Activated CD8-positive, alpha-beta memory T cell treated with anti-CD3 and anti-CD28 coated beads, Interleukin-2, amount 50 U/mL, for 48 hours (primary cell): Measurements from ENCODE around the gene SOX18.
A peak's percentile ranks its signal among the peaks of the same experiment; 100 is the strongest.

Source experiments
- DNase-seq: peaks from one replicate; pipeline ENCODE4 v3.0.0-alpha.2; 2020

Gene SOX18

GRCh38 chr20:64067733-64068307 lies 18.4 kb upstream of the SOX18 start:
- no peak for DNase-seq

GRCh38 chr20:64067005-64067632 lies 17.7 kb upstream of the SOX18 start:
- no peak for DNase-seq

DNA sequence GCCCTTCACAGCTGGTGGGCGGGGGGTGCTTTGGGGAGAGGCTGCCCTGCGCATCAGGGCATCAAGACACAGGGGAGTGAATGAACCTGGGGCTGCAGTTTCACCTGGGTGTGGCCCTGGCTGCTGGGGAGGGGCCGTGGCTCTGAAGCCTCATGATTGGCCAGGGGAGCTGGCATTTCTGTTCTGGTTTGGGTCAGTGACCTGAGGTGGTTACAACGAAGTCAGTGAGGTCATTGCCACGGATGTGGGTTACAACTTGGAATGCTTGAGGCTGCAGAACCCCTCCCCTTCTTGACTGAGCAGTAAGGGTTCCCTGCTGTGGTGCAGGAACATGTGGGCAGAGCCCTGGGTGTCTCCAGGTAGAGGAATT lies 16.5 kb upstream of the SOX18 start:
- DNase-seq, result no peak

- DNase-seq, result no peak
Observed at GRCh38 chr20:64065062-64065973, 15.9 kb upstream of the SOX18 start.

DNA sequence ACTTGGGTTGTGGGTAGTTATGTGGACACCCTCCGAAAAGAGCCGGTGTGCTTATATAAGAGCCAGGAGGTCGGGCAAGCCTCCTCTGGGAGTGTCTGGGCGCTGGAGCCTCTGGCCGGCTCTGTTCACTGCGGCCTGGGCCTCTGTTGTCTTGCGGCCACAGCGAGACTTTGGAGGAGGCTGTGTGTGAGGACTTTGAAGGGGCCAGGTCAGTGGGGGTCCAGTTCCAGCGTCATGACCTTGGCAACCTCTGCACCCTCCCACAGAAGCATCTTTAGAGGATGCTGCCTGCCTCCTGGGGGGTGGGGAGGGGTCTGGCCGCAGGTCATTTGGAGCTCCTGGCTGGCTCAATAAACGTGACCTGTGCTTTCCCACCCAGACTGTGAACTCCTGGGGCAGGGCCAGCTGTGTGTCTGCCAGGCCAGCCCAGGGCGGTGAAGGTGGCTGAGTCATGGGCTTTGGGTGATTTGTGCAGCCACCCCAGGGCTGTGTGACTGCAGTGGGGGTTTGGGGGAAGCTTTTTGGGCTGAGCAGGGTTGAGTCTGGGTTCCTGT lies 14.8 kb upstream of the SOX18 start:
- DNase-seq, result no peak

GRCh38 chr20:64063389-64064144 lies 14.1 kb upstream of the SOX18 start:
- DNase-seq, result no peak

DNA sequence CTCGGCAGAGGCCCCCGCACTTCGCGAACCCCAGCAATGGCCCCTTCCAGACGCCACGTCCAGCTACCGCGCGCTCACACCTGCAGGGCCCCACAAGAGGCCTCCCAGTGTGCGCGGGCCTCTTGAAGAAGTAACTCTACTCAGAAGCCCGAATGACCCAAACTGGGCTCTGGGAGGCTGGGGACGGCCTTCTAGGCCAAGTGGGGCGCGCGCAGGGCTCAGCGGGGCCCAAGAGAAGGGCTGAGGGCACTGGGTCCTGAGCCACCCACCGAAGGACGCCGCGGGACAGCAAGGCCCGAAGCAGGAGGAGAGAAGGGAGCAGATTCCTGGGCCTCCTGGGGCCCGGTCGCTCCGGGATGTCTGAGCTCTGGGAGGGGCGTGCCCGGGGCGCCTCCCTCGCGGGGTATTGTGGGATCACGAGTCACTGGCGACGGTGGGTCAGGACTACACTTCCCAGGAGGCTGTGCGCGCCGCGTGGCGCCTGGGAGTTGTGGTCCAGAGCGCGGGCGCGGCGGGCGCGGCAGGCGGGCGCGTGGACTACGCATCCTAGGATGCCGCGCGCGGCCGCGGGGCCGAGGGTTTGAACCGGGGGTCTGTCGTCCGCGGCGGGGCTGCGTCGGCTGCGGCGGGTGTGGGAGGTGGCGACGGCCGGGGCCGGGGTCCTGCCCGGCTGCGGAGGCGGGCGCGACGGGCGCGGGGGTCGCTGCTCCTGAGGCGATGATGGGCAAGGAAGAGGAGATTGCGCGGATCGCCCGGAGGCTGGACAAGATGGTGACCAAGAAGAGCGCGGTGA lies 13.4 kb upstream of the SOX18 start, which contains the start of gene TCEA2:
Gene TCEA2 (plus strand): TSS at position 603 of the 793 bp plus-strand sequence. CDS start 115 bp downstream, at position 718.
- DNase-seq, result peak; percentile 96

DNA sequence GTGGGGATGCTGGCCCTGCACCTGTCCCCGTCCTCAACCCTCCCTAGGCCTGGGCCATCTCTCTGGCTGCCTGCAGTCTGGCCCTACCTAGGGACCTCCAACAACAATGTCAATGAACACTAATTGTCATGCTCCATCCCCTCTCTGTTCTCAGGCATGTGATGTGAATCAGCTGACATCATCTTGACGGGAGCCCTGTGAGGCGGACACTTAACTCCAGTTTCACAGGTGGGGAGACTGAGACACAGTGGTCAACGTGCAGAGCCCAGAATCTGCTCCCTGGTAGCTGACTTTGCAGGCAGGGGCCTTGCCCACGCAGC lies 12.8 kb upstream of the SOX18 start:
- no peak for DNase-seq

GRCh38 chr20:64058536-64058935 lies 9.1 kb upstream of the SOX18 start:
- DNase-seq, result no peak

DNA sequence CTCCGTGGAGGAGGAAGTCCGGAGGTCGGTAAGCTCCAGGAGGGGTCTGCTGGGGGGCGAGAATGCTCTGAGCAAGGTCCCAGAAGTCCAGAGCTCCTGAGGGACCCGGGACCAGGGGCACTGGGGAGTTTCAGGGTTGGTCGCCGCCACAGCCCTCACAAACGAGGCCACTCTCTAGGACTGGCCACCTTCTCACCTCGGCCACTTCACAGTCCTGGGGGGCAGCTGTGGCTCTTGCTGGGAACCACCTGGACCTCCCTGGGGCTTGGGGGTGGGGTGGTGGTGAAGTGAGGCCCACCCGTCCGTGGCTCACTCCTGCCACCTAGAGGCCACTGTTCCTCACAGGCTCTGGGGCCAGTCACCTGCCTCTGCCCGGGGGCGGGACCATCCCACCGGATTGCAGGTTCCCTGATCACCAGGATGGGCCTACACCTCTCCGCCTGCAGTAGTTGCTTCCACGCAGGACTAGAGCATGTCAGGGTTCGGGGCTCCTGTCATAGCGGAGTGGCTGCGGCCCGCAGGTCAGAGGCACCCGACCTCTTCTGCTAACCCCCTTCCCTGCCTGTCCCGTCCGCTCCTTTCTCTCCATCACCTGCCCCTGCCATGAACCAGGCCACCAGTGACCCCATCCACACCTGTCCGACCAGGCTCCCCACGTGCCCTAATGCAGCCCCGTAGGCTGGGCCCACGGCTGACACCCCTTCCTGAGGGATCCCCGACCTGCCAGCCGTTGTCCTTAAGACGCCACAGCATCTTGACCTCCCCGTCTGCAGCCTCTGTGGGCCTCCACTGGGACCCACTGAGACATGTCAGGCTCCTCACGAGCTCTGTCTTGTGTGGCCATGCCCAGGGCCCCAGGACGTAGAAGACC lies 8.4 kb upstream of the SOX18 start:
- peak; percentile 95 for DNase-seq

- DNase-seq, result no peak
Observed at GRCh38 chr20:64056889-64057627, 7.6 kb upstream of the SOX18 start.

GRCh38 chr20:64056639-64056888 lies 7.1 kb upstream of the SOX18 start:
- no peak for DNase-seq

GRCh38 chr20:64055893-64056638 lies 6.6 kb upstream of the SOX18 start:
- no peak for DNase-seq

- no peak for DNase-seq
Observed at GRCh38 chr20:64055396-64055892, 6.0 kb upstream of the SOX18 start.

DNA sequence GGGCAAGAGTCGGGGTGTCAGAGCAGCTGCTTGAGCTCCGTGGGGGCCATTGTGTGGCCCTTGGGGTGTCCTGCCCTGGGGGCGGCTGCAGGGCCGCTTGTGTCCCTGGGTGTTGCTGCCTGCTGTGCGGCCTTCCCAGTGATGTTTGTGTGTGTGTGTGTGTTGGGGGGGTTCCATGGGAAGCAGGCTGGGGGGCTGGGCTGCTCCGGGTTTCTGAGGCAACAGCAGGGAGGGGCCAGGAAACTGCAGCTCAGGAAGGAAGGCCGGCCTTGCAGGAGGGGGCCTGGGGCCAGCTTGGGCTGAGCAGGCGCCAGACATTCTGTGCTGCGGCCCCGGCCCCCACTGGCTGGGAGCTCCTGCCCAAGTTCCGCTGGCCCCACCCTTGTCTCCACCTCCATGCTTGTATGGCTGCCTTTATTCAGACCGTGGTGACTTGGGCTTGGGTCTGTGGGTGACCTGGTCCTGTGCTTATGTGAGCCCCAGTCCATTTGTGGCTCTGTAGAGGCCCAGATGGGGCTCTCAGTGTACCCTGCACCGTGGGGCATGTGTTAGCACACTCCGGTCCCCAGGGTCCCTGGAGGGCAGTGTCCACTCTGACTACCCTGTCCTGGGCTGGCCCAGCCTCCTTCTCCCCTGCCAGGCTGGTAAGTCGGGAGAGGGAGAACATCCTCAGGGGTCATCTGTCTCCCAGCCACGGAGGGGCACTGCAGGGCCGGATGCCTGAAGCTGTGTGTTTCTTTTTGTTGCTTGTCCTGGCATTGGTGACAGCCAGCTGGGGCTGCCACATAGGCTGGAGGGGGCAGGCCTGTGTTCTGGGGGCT lies 4.6 kb upstream of the SOX18 start:
- no peak for DNase-seq

GRCh38 chr20:64052987-64053840 lies 3.8 kb upstream of the SOX18 start:
- DNase-seq, result no peak

DNA sequence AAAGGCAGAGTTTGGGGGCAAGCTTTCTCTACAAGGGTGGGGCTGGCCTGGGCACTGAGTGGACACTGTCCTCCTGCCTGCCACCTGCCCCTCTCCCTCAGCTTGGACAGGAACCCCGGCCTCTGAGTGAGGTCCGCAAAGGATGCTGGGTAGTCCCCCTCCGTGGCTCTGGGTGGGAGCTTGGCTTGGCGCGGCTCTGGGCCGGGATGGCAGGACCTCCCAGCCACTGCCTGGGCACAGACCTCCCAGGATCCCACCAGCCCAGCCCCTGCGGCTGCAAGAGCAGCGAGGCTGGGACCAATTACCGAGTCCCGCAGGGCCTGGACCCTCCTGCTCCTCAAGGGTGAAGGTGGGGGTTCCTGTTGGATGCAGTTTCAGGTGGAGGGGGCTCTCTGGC lies 2.9 kb upstream of the SOX18 start:
- DNase-seq, result no peak
